KMS-11 (cell line): Measurements from ENCODE around the gene ZNF532.
"Not testable (repeated sequence)": the region's sequence is repeated elsewhere in the genome, so short reads cannot be mapped to it uniquely, and the experiment has no call there.

Experiments
- H2AFZ ChIP-seq: fragments of 200-600 bp; sonication (generic); 2 replicates; pipeline ENCODE4 v1.6.1; 2016; ENCODE audit warnings: antibody characterized with exemption, mixed run types, low read depth
- H3K27ac ChIP-seq: fragments of 200-600 bp; sonication (generic); 2 replicates; pipeline ENCODE4 v1.6.1; 2016; ENCODE audit warnings: mild to moderate bottlenecking, mixed run types
- H3K27me3 ChIP-seq: fragments of 200-600 bp; sonication (generic); 2 replicates; pipeline ENCODE4 v1.6.1; 2017; ENCODE audit warnings: mild to moderate bottlenecking, low read depth, mixed run types, moderate library complexity; ENCODE audit not compliant: insufficient read depth
- H3K36me3 ChIP-seq: fragments of 200-600 bp; sonication (generic); 2 replicates; pipeline ENCODE4 v1.6.1; 2017; ENCODE audit warnings: mild to moderate bottlenecking, mixed run types; ENCODE audit not compliant: insufficient read depth
- H3K4me1 ChIP-seq: fragments of 200-600 bp; sonication (generic); 2 replicates; pipeline ENCODE4 v1.6.1; 2016; ENCODE audit warnings: mild to moderate bottlenecking, low read depth, mixed run types; ENCODE audit not compliant: poor library complexity, severe bottlenecking
- H3K4me2 ChIP-seq: fragments of 200-600 bp; sonication (generic); 2 replicates; pipeline ENCODE4 v1.7.0; 2016; ENCODE audit warnings: mild to moderate bottlenecking, mixed run types
- H3K4me3 ChIP-seq: fragments of 200-600 bp; sonication (generic); IDR thresholded peaks from 2 replicates; pipeline ENCODE4 v1.6.1; 2017; ENCODE audit warnings: low read depth, low read length, mixed read lengths; ENCODE audit not compliant: insufficient read depth
- H3K79me2 ChIP-seq: fragments of 200-600 bp; sonication (generic); 2 replicates; pipeline ENCODE4 v1.6.1; 2016; ENCODE audit warnings: low read depth, mixed run types; ENCODE audit not compliant: insufficient read depth
- H3K9ac ChIP-seq: fragments of 200-600 bp; sonication (generic); 2 replicates; pipeline ENCODE4 v1.6.1; 2016; ENCODE audit warnings: mild to moderate bottlenecking, mixed run types
- H4K20me1 ChIP-seq: fragments of 200-600 bp; sonication (generic); 2 replicates; pipeline ENCODE4 v1.6.1; 2016; ENCODE audit warnings: mild to moderate bottlenecking, mixed run types; ENCODE audit not compliant: insufficient read depth
- TF ChIP-seq, protein P1 (sequence below): fragments of 200-600 bp; sonication (generic); conservative IDR thresholded peaks from 2 replicates; pipeline ENCODE4 v1.6.1; 2017; ENCODE audit warnings: low read depth, mild to moderate bottlenecking, antibody characterized with exemption, low read length, moderate library complexity, mixed read lengths

The ZNF532 gene

DNA sequence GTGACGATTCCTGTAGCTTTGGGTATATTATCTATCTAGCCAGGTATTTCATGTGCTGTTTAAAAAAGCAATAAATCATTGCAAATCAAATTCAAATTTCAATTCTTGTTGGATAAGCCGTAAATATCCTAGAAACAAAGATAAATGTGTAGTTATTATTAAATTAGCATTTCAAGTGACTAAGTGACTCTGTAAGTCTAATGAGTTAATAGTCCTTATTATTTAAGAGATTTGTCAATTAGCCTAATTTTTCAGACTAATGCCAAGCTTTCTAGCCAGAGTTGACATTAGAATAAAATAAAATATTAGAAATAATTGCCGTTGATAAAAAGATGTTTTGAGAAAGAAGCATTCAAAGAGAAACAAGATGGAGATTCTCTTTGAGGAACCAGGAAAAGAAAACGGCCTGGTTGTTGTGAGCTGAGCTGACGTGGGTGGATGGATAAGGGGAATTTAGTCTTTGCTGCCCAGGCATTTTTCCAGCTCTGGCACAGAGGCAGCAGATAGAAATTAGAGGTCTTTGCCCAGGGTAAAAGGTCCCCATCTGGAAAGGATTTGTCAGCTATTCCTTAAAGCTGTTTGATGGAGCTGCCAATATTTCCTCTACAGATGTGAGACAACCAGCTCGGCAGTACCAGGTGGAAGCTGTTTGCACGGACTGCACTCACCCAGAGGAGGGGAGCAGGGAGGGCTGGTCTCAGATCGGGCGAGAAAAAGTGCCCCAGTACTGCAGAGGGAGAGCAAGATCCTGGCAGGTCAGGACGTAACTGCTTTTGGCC is 157.7 kb downstream of the ZNF532 start:
- TF ChIP-seq, protein P1, sequence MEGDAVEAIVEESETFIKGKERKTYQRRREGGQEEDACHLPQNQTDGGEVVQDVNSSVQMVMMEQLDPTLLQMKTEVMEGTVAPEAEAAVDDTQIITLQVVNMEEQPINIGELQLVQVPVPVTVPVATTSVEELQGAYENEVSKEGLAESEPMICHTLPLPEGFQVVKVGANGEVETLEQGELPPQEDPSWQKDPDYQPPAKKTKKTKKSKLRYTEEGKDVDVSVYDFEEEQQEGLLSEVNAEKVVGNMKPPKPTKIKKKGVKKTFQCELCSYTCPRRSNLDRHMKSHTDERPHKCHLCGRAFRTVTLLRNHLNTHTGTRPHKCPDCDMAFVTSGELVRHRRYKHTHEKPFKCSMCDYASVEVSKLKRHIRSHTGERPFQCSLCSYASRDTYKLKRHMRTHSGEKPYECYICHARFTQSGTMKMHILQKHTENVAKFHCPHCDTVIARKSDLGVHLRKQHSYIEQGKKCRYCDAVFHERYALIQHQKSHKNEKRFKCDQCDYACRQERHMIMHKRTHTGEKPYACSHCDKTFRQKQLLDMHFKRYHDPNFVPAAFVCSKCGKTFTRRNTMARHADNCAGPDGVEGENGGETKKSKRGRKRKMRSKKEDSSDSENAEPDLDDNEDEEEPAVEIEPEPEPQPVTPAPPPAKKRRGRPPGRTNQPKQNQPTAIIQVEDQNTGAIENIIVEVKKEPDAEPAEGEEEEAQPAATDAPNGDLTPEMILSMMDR = no peak
- H3K27ac ChIP-seq = no peak overlapping the region
- no peaks in the 10 kb centered on the region for H3K4me1 ChIP-seq
- no peaks in the 10 kb centered on the region for H3K27me3 ChIP-seq
- no peak overlapping the region for H3K9ac ChIP-seq
- H2AFZ ChIP-seq = no peak overlapping the region
- no peaks in the 10 kb centered on the region for H3K79me2 ChIP-seq
- no peak overlapping the region for H3K4me2 ChIP-seq
- no peaks in the 10 kb centered on the region for H3K36me3 ChIP-seq
- H3K4me3 ChIP-seq = no peak overlapping the region
- H4K20me1 ChIP-seq = no peaks in the 10 kb centered on the region

DNA sequence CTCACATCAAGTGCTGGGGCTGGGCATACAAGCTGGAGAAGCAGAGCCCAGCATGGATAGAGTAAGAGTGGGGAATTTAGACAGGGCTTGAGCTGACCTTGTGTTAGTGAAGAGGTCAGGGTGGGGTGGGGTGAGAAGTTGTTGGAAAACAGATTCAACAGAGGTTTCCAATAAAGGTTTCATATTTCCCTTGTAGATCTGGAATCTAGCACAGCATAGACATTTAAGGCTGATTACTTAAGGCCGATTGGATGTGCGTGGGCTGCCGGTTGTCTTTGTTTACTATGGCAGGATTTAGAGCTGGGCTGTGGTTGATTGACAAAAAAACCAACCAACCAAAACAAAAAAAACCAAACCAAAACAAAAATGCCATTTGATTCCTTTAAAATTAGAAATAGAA is 160.2 kb downstream of the ZNF532 start:
- Histone ChIP-seq H3K36me3 (no peaks in the 10 kb centered on the region), H3K4me2 (no peak overlapping the region), H3K9ac (no peak overlapping the region), H3K27me3 (no peaks in the 10 kb centered on the region), H3K27ac (no peak overlapping the region), H3K4me1 (no peaks in the 10 kb centered on the region), H4K20me1 (no peaks in the 10 kb centered on the region), H3K4me3 (no peak overlapping the region), H2AFZ (no peak overlapping the region), H3K79me2 (no peaks in the 10 kb centered on the region)
- TF ChIP-seq, protein P1 = no peak

DNA sequence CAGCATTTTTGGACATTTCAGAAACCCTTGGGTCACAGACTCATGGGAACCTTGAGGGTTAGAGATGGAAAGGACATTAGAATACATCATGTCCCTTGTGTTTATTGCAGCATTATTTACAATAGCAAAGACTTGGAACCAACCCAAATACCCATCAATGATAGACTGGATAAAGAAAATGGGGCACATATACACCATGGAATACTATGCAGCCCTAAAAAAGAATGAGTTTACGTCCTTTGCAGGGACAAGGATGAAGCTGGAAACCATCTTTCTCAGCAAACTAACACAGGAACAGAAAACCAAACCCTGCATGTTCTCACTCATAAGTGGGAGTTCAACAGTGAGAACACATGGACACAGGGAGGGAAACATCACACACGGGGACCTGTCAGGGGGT is 160.9 kb downstream of the ZNF532 start:
- H3K27ac ChIP-seq, H2AFZ ChIP-seq, H3K4me2 ChIP-seq, H3K36me3 ChIP-seq, H4K20me1 ChIP-seq, H3K79me2 ChIP-seq, H3K4me3 ChIP-seq, H3K4me1 ChIP-seq, H3K27me3 ChIP-seq, H3K9ac ChIP-seq: not testable (repeated sequence)

DNA sequence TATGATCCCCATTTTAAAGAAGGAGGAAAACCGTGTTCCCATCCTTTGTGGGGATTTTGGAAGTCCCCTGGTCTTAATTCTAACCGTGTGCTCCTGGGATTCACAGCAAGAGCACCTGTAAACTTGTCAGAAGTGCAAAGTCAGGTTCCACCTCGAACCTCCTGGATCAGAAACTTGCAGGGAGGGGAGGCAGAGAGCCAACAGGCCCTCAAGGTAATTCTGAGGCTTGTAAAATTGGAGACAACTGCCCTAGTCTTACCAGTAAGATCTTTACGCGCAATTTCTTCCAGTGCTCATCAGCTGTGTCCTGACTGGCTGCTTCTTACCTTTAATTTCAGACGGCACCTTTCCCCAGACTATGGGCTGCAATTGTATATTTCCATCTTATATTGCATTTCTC is 161.7 kb downstream of the ZNF532 start:
- Histone ChIP-seq H3K27ac (no peak overlapping the region), H3K36me3 (no peaks in the 10 kb centered on the region), H3K79me2 (no peaks in the 10 kb centered on the region), H3K4me2 (no peak overlapping the region), H4K20me1 (no peaks in the 10 kb centered on the region), H3K4me3 (no peak overlapping the region), H3K27me3 (no peaks in the 10 kb centered on the region), H3K4me1 (no peaks in the 10 kb centered on the region), H3K9ac (no peak overlapping the region), H2AFZ (no peak overlapping the region)
- TF ChIP-seq, protein P1 = no peak

DNA sequence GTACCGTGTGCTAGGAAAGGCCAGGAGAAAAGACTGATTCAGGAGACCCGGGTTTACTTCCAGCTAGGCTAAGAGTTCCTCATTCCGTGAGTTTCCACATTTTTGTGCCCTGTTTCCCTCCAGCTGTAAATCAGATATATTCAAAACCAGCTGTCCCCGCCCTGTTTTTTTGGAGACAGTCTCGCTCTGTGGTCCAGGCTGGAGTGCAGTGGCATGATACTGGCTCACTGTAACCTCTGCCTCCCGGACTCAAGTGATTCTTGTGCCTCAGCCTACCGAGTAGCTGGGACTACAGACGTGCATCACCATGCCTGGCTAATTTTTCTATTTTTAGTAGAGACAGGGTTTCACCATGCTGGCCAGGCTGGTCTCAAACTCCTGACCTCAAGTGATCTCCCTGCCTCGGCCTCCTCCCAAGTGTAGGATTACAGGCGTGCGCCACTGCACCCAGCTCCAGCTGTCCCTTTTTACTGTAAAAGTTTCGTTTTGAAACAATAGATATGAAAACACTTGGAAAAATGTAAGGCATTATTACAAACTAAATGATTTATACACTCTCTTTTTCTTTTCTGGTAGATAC is 162.2 kb downstream of the ZNF532 start:
- TF ChIP-seq, protein P1 = no peak
- no peaks in the 10 kb centered on the region for H3K27me3 ChIP-seq
- H2AFZ ChIP-seq = no peak overlapping the region
- H3K9ac ChIP-seq = no peak overlapping the region
- H3K4me3 ChIP-seq = no peak overlapping the region
- no peak overlapping the region for H3K27ac ChIP-seq
- H3K4me1 ChIP-seq = no peaks in the 10 kb centered on the region
- no peak overlapping the region for H3K4me2 ChIP-seq
- no peaks in the 10 kb centered on the region for H3K79me2 ChIP-seq
- H3K36me3 ChIP-seq = no peaks in the 10 kb centered on the region
- H4K20me1 ChIP-seq = no peaks in the 10 kb centered on the region
